Neutrophil (primary cell): Measurements from ENCODE around the gene RUSC1.

ENCODE experiments used
- H3K27ac ChIP-seq: fragments of 200-600 bp; sonication (generic); 2 replicates; pipeline ENCODE4 v1.5.1; 2016; ENCODE audit warnings: mild to moderate bottlenecking, moderate library complexity
- H3K27me3 ChIP-seq: fragments of 200-600 bp; sonication (generic); 2 replicates; pipeline ENCODE4 v1.6.0; 2016; ENCODE audit warnings: mild to moderate bottlenecking
- H3K36me3 ChIP-seq: fragments of 200-600 bp; sonication (generic); 2 replicates; pipeline ENCODE4 v1.5.1; 2017
- H3K4me1 ChIP-seq, 2 experiments: fragments of 200-600 bp in 1 of 2; sonication (generic) in 1 of 2; 1 replicate in 1 of 2; 2 replicates in 1 of 2; pipeline versions ENCODE4 v1.5.1 to v1.6.1; 2013 to 2016; ENCODE audit warnings: low read depth in 1 of 2, low read length in 1 of 2, mild to moderate bottlenecking in 1 of 2, moderate library complexity in 1 of 2; ENCODE audit not compliant: control insufficient read depth in 1 of 2, insufficient read depth in 1 of 2
- H3K4me3 ChIP-seq, 2 experiments: fragments of 200-600 bp in 1 of 2; sonication (generic) in 1 of 2; 1 replicate in 1 of 2; 2 replicates in 1 of 2; pipeline ENCODE4 v1.5.1; 2013 to 2016; ENCODE audit warnings: low read depth in 1 of 2, low read length in 1 of 2, mild to moderate bottlenecking in 1 of 2, moderate library complexity in 1 of 2
- H3K9me3 ChIP-seq: fragments of 200-600 bp; sonication (generic); 2 replicates; pipeline ENCODE4 v1.5.1; 2016
- CTCF ChIP-seq: fragments of 200-600 bp; sonication (generic); IDR thresholded peaks from 2 replicates; pipeline ENCODE4 v1.5.1; 2016; ENCODE audit warnings: antibody characterized with exemption

The RUSC1 gene

GRCh38 chr1:155294520-155295182 lies 26.0 kb upstream of the RUSC1 start:
- no peak for TF ChIP-seq CTCF
- no peaks in the 10 kb centered on the region for H3K4me1 ChIP-seq
- H3K27me3 ChIP-seq: peaks cover 77% of the 10 kb centered on the region
- no peaks in the 10 kb centered on the region for H3K9me3 ChIP-seq
- H3K4me3 ChIP-seq: no peak overlapping the region
- H3K27ac ChIP-seq: no peak overlapping the region
- no peaks in the 10 kb centered on the region for H3K36me3 ChIP-seq

GRCh38 chr1:155295183-155295941 lies 25.3 kb upstream of the RUSC1 start:
- H3K36me3 ChIP-seq: no peaks in the 10 kb centered on the region
- no peak overlapping the region for H3K4me3 ChIP-seq
- no peak overlapping the region for H3K27ac ChIP-seq
- H3K4me1 ChIP-seq: no peaks in the 10 kb centered on the region
- peaks cover 70% of the 10 kb centered on the region for H3K27me3 ChIP-seq
- H3K9me3 ChIP-seq: no peaks in the 10 kb centered on the region
- no peak for TF ChIP-seq CTCF

- TF ChIP-seq CTCF: no peak
- no peak overlapping the region for H3K4me3 ChIP-seq
- no peaks in the 10 kb centered on the region for H3K4me1 ChIP-seq
- H3K36me3 ChIP-seq: no peaks in the 10 kb centered on the region
- no peak overlapping the region for H3K27ac ChIP-seq
- H3K9me3 ChIP-seq: no peaks in the 10 kb centered on the region
- H3K27me3 ChIP-seq: peaks cover 67% of the 10 kb centered on the region
Measured at GRCh38 chr1:155295942-155296267, 24.8 kb upstream of the RUSC1 start.

- no peak for TF ChIP-seq CTCF
- no peak overlapping the region for H3K27ac ChIP-seq
Measured at GRCh38 chr1:155296661-155297060, 24.0 kb upstream of the RUSC1 start.

GRCh38 chr1:155297384-155297783 lies 23.3 kb upstream of the RUSC1 start:
- Histone ChIP-seq H3K36me3 (no peaks in the 10 kb centered on the region), H3K27ac (no peak overlapping the region), H3K9me3 (no peaks in the 10 kb centered on the region), H3K4me1 (no peaks in the 10 kb centered on the region), H3K4me3 (no peak overlapping the region), H3K27me3 (peaks cover 53% of the 10 kb centered on the region)
- no peak for TF ChIP-seq CTCF

More at GRCh38 chr1:155296661-155297060, 24.0 kb upstream of the RUSC1 start:
- Histone ChIP-seq H3K4me3 (no peak overlapping the region), H3K9me3 (no peaks in the 10 kb centered on the region), H3K27me3 (peaks cover 60% of the 10 kb centered on the region), H3K36me3 (no peaks in the 10 kb centered on the region), H3K4me1 (no peaks in the 10 kb centered on the region)
